Prostate gland (tissue), 2 donors: ENCODE measurements around the gene FTSJ3.

Experiments
- CTCF ChIP-seq, 4 experiments: fragments of 200-600 bp in 2 of 4; fragments of 450-650 bp in 2 of 4; sonication (generic) in 2 of 4; IDR thresholded peaks; 1 replicate in 3 of 4; 2 replicates in 1 of 4; pipeline ENCODE4 v1.5.1; 2016 to 2019; ENCODE audit warnings: antibody characterized with exemption in 4 of 4, mild to moderate bottlenecking in 2 of 4, moderate library complexity in 2 of 4
- POLR2A ChIP-seq: fragments of 450-650 bp; IDR thresholded peaks from one replicate; pipeline ENCODE4 v1.6.1; 2016; ENCODE audit warnings: antibody characterized with exemption, mild to moderate bottlenecking

- TF ChIP-seq CTCF (IDR thresholded peaks at IDR 0.05) (no peak), POLR2A (no peak)
Measured at GRCh38 chr17:63833026-63833740, 5.7 kb upstream of the FTSJ3 start.
